HS-5 (cell line): ENCODE measurements around the gene MCTP1.
A peak's percentile ranks its signal among the peaks of the same experiment; 100 is the strongest.

Experiments used
- DNase-seq: peaks from one replicate; pipeline ENCODE4 v3.0.0-alpha.2; 2012; ENCODE audit warnings: low read depth

Gene MCTP1

GRCh38 chr5:95284572-95285408, at the start of gene MCTP1:
MCTP1 (minus strand) TSS chr5:95285094.
- DNase-seq = no peak

- no peak for DNase-seq
Measured at GRCh38 chr5:95332158-95332557, 47.3 kb upstream of the MCTP1 start.

- no peak for DNase-seq
Measured at GRCh38 chr5:95331358-95331757, 46.5 kb upstream of the MCTP1 start.

GRCh38 chr5:95327211-95327610, 42.3 kb upstream of the MCTP1 start:
- DNase-seq = no peak

- DNase-seq = no peak
Measured at GRCh38 chr5:95317687-95318086, 32.8 kb upstream of the MCTP1 start.

GRCh38 chr5:95317085-95317484, 32.2 kb upstream of the MCTP1 start:
- DNase-seq = no peak

- no peak for DNase-seq
Measured at GRCh38 chr5:95304711-95305110, 19.8 kb upstream of the MCTP1 start.

- no peak for DNase-seq
Measured at GRCh38 chr5:95298651-95299050, 13.8 kb upstream of the MCTP1 start.

GRCh38 chr5:95296291-95296690, 11.4 kb upstream of the MCTP1 start:
- no peak for DNase-seq

GRCh38 chr5:95285409-95285755, 488 bp upstream of the MCTP1 start:
- DNase-seq = no peak

- DNase-seq = no peak
Measured at GRCh38 chr5:95283761-95284571, 928 bp downstream of the MCTP1 start.

GRCh38 chr5:95283022-95283615, 1.8 kb downstream of the MCTP1 start:
- no peak for DNase-seq

- DNase-seq = peak; percentile 24
Measured at GRCh38 chr5:95281226-95281625, 3.7 kb downstream of the MCTP1 start.

- no peak for DNase-seq
Measured at GRCh38 chr5:95280401-95281095, 4.3 kb downstream of the MCTP1 start.

GRCh38 chr5:95274011-95274410, 10.9 kb downstream of the MCTP1 start:
- DNase-seq = no peak

GRCh38 chr5:95272316-95272929, 12.5 kb downstream of the MCTP1 start:
- DNase-seq = no peak

GRCh38 chr5:95262933-95263660, 21.8 kb downstream of the MCTP1 start:
- no peak for DNase-seq

- no peak for DNase-seq
Measured at GRCh38 chr5:95261437-95262175, 23.3 kb downstream of the MCTP1 start.

- no peak for DNase-seq
Measured at GRCh38 chr5:95256991-95257390, 27.9 kb downstream of the MCTP1 start.

- no peak for DNase-seq
Measured at GRCh38 chr5:95256446-95256845, 28.4 kb downstream of the MCTP1 start.
